HG03575 (cell line): Measurements from ENCODE around the gene SRRM3.
"Not testable (repeated sequence)": the region's sequence is repeated elsewhere in the genome, so short reads cannot be mapped to it uniquely, and the experiment has no call there.

Source experiments
- ATAC-seq: cut with Tn5 transposase; IDR thresholded peaks from one replicate; pipeline ENCODE4 v1.9.1; 2021; ENCODE audit not compliant: unreplicated experiment, insufficient number of reproducible peaks, low FRiP score; ENCODE audit errors: extremely low read depth

The SRRM3 gene

GRCh38 chr7:76252021-76252420 lies 50.3 kb downstream of the SRRM3 start:
- no peak for ATAC-seq

- ATAC-seq = no peak
Measured at GRCh38 chr7:76254781-76255180, 53.1 kb downstream of the SRRM3 start.

GRCh38 chr7:76257973-76258372 lies 56.3 kb downstream of the SRRM3 start:
- no peak for ATAC-seq

GRCh38 chr7:76259124-76260093 lies 57.7 kb downstream of the SRRM3 start:
- ATAC-seq = no peak

- no peak for ATAC-seq
Measured at GRCh38 chr7:76260171-76260703, 58.5 kb downstream of the SRRM3 start.

- no peak for ATAC-seq
Measured at GRCh38 chr7:76261329-76261728, 59.6 kb downstream of the SRRM3 start.

GRCh38 chr7:76261931-76262330 lies 60.2 kb downstream of the SRRM3 start:
- no peak for ATAC-seq

- ATAC-seq = no peak
Measured at GRCh38 chr7:76262683-76263402, 61.1 kb downstream of the SRRM3 start.

GRCh38 chr7:76265299-76265698 lies 63.6 kb downstream of the SRRM3 start:
- ATAC-seq = no peak

GRCh38 chr7:76267107-76267893 lies 65.6 kb downstream of the SRRM3 start:
- no peak for ATAC-seq

- ATAC-seq = no peak
Measured at GRCh38 chr7:76267894-76268183, 66.1 kb downstream of the SRRM3 start.

GRCh38 chr7:76268376-76268775 lies 66.7 kb downstream of the SRRM3 start:
- ATAC-seq = no peak

GRCh38 chr7:76269895-76270294 lies 68.2 kb downstream of the SRRM3 start:
- no peak for ATAC-seq

- not testable (repeated sequence) for ATAC-seq
Measured at GRCh38 chr7:76271384-76271783, 69.7 kb downstream of the SRRM3 start.

GRCh38 chr7:76272142-76272541 lies 70.4 kb downstream of the SRRM3 start:
- no peak for ATAC-seq

GRCh38 chr7:76272851-76273497 lies 71.3 kb downstream of the SRRM3 start:
- ATAC-seq = no peak

- ATAC-seq = no peak
Measured at GRCh38 chr7:76273503-76273902, 71.8 kb downstream of the SRRM3 start.

GRCh38 chr7:76278540-76278939 lies 76.8 kb downstream of the SRRM3 start:
- ATAC-seq = no peak

- ATAC-seq = no peak
Measured at GRCh38 chr7:76280408-76280807, 78.7 kb downstream of the SRRM3 start.
